Right lobe of liver (tissue), 4 donors: ENCODE data around the gene CDC25C.

Source experiments
- CTCF ChIP-seq, 4 donors: fragments of 200-600 bp in 3 of 4; fragments of 450-650 bp in 1 of 4; IDR thresholded peaks; one replicate each; pipeline versions ENCODE4 v1.5.1 to v1.8.0; 2016 to 2022; ENCODE audit warnings: antibody characterized with exemption in 4 of 4, mild to moderate bottlenecking in 2 of 4
- POLR2A ChIP-seq: fragments of 450-650 bp; IDR thresholded peaks from one replicate; pipeline ENCODE4 v1.6.1; 2017; ENCODE audit warnings: antibody characterized with exemption, mild to moderate bottlenecking
- donor health status: DM: no; HTN: no; CAD: no.
- donor health status: DM: no; HTN: no; CAD: no.
- donor health status: DM: no; HTN: yes; CAD: no.

DNA sequence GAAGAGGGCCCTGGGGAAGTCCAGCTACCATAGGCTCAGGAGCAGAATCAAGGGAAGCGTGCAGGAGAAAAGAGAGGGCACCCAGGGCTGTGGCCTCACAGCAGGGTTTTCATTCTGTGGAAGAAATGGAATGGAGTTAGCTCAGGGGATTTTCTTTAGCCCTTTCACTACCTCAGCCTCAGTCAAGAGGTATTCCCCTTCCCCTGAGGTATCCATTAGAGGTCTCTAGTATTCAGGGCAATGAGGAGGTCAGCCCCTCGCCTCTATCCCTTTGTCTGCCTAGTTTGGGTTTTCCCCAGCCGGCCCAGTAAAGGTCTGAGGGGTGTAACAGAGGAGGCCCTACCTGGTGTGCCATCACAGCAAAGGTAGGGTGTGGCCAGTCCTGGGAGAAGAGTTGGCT, 78.7 kb downstream of the CDC25C start:
- no peak for TF ChIP-seq CTCF (IDR thresholded peaks at IDR 0.05)
- TF ChIP-seq POLR2A = no peak
